OCI-LY1 (cell line): ENCODE data around the gene PTPRU.

Source experiments
- H2AFZ ChIP-seq: fragments of 200-600 bp; sonication (generic), shearing (Covaris generic); 2 replicates; pipeline ENCODE4 v1.6.0; 2014; ENCODE audit warnings: antibody characterized with exemption, mild to moderate bottlenecking, low read length
- H3F3A ChIP-seq: fragments of 200-600 bp; sonication (generic), shearing (Covaris generic); 2 replicates; pipeline ENCODE4 v1.6.0; 2014; ENCODE audit warnings: mild to moderate bottlenecking, antibody characterized with exemption, low read length, moderate library complexity; ENCODE audit not compliant: insufficient read depth
- H3K27ac ChIP-seq: fragments of 200-600 bp; sonication (generic); 2 replicates; pipeline ENCODE4 v1.5.1; 2014; ENCODE audit warnings: low read length, mixed run types, mild to moderate bottlenecking, low read depth; ENCODE audit not compliant: poor library complexity, severe bottlenecking
- H3K27me3 ChIP-seq: fragments of 200-600 bp; sonication (generic); 2 replicates; pipeline ENCODE4 v1.6.0; 2014; ENCODE audit warnings: antibody characterized with exemption, mild to moderate bottlenecking, low read length, moderate library complexity; ENCODE audit not compliant: insufficient read depth
- H3K36me3 ChIP-seq: fragments of 200-600 bp; sonication (generic); 2 replicates; pipeline ENCODE4 v1.6.1; 2014; ENCODE audit warnings: mild to moderate bottlenecking, antibody characterized with exemption, low read length, moderate library complexity, mixed read lengths; ENCODE audit not compliant: insufficient read depth
- H3K4me1 ChIP-seq: fragments of 200-600 bp; sonication (generic); 2 replicates; pipeline ENCODE4 v1.5.1; 2014; ENCODE audit warnings: mild to moderate bottlenecking, low read length, moderate library complexity; ENCODE audit not compliant: insufficient read depth, severe bottlenecking
- H3K4me2 ChIP-seq: fragments of 200-600 bp; sonication (generic), shearing (Covaris generic); 2 replicates; pipeline ENCODE4 v1.6.1; 2014; ENCODE audit warnings: low read length
- H3K4me3 ChIP-seq: fragments of 200-600 bp; sonication (generic); 2 replicates; pipeline ENCODE4 v1.5.1; 2014; ENCODE audit warnings: low read length, low read depth, mild to moderate bottlenecking, mixed read lengths; ENCODE audit not compliant: poor library complexity, severe bottlenecking
- H3K79me2 ChIP-seq: fragments of 200-600 bp; shearing (Covaris generic); 2 replicates; pipeline ENCODE4 v1.6.1; 2016; ENCODE audit warnings: mixed run types, low read length, mixed read lengths; ENCODE audit not compliant: insufficient read depth
- H3K9ac ChIP-seq: fragments of 200-600 bp; sonication (generic), shearing (Covaris generic); 2 replicates; pipeline ENCODE4 v1.6.1; 2014; ENCODE audit warnings: mild to moderate bottlenecking, low read length, mixed read lengths
- H3K9me2 ChIP-seq: fragments of 200-600 bp; sonication (generic), shearing (Covaris generic); 2 replicates; pipeline ENCODE4 v1.6.1; 2014; ENCODE audit warnings: low read depth, mild to moderate bottlenecking, low read length, mixed read lengths
- H3K9me3 ChIP-seq: fragments of 200-600 bp; shearing (Covaris generic); 2 replicates; pipeline ENCODE4 v1.6.1; 2014; ENCODE audit warnings: low read length, mixed read lengths
- H4K20me1 ChIP-seq: fragments of 200-600 bp; sonication (generic), shearing (Covaris generic); 2 replicates; pipeline ENCODE4 v1.6.0; 2016; ENCODE audit warnings: mild to moderate bottlenecking, low read length; ENCODE audit not compliant: insufficient read depth
- CTCF ChIP-seq: fragments of 200-600 bp; sonication (generic), shearing (Covaris generic); IDR thresholded peaks from 2 replicates; pipeline ENCODE4 v1.5.1; 2017; ENCODE audit warnings: mild to moderate bottlenecking, antibody characterized with exemption, low read length, moderate library complexity, mixed read lengths
- EZH2 ChIP-seq: fragments of 200-600 bp; sonication (generic), shearing (Covaris generic); IDR thresholded peaks from 2 replicates; pipeline ENCODE4 v1.8.0; 2017; ENCODE audit warnings: borderline replicate concordance, mixed run types, mild to moderate bottlenecking, antibody characterized with exemption, low read length, moderate library complexity, mixed read lengths

PTPRU gene

GRCh38 chr1:29211086-29212030, 25.0 kb upstream of the PTPRU start:
- no peak overlapping the region for H3K4me3 ChIP-seq
- no peaks in the 10 kb centered on the region for H3K27me3 ChIP-seq
- no peak overlapping the region for H3K9ac ChIP-seq
- H3F3A ChIP-seq = no peaks in the 10 kb centered on the region
- H3K9me3 ChIP-seq = no peaks in the 10 kb centered on the region
- no peak for TF ChIP-seq EZH2
- no peak for TF ChIP-seq CTCF
- H3K4me1 ChIP-seq = no peaks in the 10 kb centered on the region
- H3K27ac ChIP-seq = no peak overlapping the region
- H4K20me1 ChIP-seq = no peaks in the 10 kb centered on the region
- H3K9me2 ChIP-seq = no peaks in the 10 kb centered on the region
- H3K79me2 ChIP-seq = no peaks in the 10 kb centered on the region
- no peak overlapping the region for H2AFZ ChIP-seq
- H3K36me3 ChIP-seq = peaks cover 59% of the 10 kb centered on the region
- no peak overlapping the region for H3K4me2 ChIP-seq

- H3K36me3 ChIP-seq = peaks cover 68% of the 10 kb centered on the region
- no peak overlapping the region for H3K27ac ChIP-seq
- H3K4me3 ChIP-seq = no peak overlapping the region
- H3K9me2 ChIP-seq = no peaks in the 10 kb centered on the region
- H2AFZ ChIP-seq = no peak overlapping the region
- no peaks in the 10 kb centered on the region for H3K27me3 ChIP-seq
- no peak overlapping the region for H3K4me2 ChIP-seq
- H3K9ac ChIP-seq = no peak overlapping the region
- TF ChIP-seq EZH2 (no peak), CTCF (no peak)
- H3K4me1 ChIP-seq = no peaks in the 10 kb centered on the region
- H4K20me1 ChIP-seq = no peaks in the 10 kb centered on the region
- no peaks in the 10 kb centered on the region for H3K79me2 ChIP-seq
- H3F3A ChIP-seq = no peaks in the 10 kb centered on the region
- H3K9me3 ChIP-seq = no peaks in the 10 kb centered on the region
Measured at GRCh38 chr1:29213055-29213454, 23.3 kb upstream of the PTPRU start.

GRCh38 chr1:29217633-29218032, 18.7 kb upstream of the PTPRU start:
- no peaks in the 10 kb centered on the region for H3K9me2 ChIP-seq
- H3K36me3 ChIP-seq = peaks cover 60% of the 10 kb centered on the region
- no peak overlapping the region for H3K27ac ChIP-seq

More at GRCh38 chr1:29217633-29218032, 18.7 kb upstream of the PTPRU start:
- Histone ChIP-seq H3K4me3 (no peak overlapping the region), H3K9me3 (no peaks in the 10 kb centered on the region), H3K9ac (no peak overlapping the region), H3K27me3 (no peaks in the 10 kb centered on the region), H3K4me2 (no peak overlapping the region), H3F3A (no peaks in the 10 kb centered on the region), H3K4me1 (no peaks in the 10 kb centered on the region), H4K20me1 (no peaks in the 10 kb centered on the region), H2AFZ (no peak overlapping the region), H3K79me2 (no peaks in the 10 kb centered on the region)
- TF ChIP-seq CTCF = no peak
- no peak for TF ChIP-seq EZH2
